ENCODE results near the gene TNNI2.
A peak's percentile ranks its signal among the peaks of the same experiment; 100 is the strongest.

Gene TNNI2

DNA sequence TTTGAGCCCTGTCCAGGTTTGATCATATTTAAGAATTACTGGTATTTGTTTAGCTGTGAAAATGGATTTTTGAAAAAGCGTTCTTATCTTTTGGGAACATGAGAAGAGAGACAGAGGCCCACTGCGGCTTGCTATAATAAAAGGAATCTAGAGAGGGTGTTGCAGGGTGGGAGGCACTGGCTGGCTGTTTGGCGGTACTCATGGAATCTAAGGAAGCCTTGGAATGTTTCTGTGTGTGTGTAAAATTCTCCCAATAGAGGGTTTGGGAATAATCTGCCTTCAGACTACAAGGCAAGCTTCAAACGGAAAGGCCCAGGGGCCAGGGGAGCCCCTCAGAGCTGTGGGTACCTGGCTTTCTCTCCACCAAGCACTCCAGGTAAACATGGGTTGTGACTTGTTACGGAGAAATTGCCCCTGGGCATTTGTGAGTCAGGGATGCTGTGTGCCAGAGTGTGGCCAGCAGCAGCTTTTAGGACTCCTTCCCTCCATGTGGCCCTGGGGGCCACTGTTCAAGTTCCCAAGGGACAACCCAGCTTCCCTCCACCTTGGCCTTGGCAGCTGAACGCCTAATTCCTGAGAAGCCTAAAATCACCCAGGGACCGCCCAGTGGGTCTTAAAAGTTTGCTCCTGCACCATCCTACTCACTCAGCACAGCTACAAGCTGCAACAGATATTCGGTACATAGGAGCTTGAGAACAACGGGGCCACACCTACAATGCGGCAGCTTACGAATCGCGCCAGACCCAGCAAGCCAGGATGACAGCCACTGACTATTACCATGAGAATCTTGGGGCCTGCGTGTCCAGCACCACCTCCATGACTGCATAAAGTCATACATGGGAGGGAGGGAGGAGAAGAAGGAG, 18.1 kb upstream of the TNNI2 start:
- no peak for DNase-seq (ENCODE audit: low read depth, low spot score)

DNA sequence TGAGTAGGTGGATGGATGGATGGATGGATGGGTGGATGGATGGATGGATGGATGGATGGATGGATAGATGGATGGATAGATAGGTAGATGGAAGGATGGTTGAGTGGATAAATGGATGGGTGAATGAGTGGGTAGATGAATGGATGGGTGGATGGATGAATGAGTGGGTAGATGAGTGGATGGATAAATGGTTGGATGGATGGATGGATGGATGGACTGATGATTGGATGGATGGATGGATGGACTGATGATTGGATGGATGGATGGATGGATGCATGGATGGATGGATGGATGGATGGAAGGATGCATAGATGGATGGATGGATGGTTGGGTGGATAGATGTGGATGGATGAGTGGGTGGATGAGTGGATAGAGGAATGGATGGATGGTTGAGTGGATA, 17.2 kb upstream of the TNNI2 start:
- no peak for DNase-seq (ENCODE audit: low read depth, low spot score)

DNA sequence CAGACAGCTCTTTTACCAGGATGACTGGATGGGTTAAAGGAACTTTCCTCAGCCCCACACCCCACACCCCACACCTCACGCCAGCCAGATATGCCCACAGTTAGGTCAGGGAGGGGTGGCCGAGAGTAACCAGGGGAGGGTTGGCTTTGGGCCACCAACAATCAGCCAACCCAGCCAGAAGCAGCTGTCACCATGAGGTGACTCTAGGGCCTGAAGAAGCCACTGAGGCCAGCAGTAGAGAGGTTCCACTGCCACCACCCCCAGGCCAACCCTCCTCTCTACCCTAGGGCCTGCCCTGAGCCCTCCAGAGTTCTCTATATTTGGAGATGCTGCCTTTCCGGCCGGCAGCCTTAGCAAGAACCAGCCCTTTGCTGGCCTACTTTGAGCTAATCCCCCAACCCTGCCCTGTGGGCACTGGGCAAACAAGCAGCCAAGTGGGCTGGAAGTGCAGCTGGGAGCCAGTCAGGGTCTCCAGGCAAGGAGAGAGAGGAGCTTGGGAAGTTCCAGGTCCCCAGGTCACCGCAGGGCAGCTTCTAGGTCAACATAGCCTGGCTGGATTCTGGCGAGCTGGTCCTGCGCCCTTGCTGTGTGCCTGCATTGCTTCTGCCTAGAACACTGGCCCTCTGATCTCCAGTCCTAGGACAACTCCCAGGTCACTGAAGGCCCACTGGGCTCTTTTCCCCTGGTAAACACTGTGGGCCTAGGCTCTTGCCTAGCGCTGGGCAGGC, 16.0 kb upstream of the TNNI2 start:
- no peak for DNase-seq (ENCODE audit: low read depth, low spot score)

GRCh38 chr11:1823376-1824220, 15.2 kb upstream of the TNNI2 start:
- DNase-seq (ENCODE audit: low read depth, low spot score), result no peak

DNA sequence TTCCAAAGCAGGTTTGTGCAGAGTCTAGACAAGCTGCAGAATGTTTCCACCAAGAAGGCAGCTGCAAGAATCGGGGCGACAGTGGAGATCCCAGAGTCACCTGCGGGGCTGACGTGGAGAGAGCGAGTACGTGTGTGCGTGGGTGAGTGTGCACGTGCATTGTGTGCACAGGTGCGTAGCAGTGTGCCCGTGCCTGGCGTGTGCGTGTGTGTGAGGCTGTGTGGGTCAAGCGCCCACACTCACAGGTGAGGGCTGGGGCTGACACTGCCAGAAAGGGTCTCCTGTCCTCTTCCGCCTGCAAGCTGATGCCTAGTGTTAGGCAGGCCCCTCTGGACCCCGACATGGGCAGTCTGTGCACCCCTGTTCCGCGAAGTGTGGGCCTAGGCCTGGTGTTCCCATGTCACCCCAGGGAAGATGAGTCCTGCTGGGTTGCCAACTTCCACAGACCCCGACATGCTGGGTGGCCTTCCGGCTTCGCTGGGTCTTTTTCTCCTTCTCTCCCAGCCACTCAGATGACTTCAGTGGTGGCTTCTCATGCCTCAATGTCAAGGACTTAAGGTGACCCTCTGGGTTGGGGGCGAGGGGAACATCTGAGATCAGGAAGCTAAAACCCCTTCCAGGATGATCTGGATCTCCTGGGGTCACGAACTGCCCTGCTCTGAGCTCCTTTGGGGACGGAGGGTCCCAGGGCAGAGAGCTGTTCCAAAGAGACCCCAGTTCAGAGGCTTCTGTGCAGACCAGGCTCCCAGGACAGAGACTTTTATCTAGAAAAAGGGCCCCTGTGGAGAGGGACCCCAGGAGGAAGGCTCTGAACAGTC, 14.4 kb upstream of the TNNI2 start:
- DNase-seq (ENCODE audit: low read depth, low spot score), result no peak

GRCh38 chr11:1825039-1825740, 13.6 kb upstream of the TNNI2 start:
- DNase-seq (ENCODE audit: low read depth, low spot score), result peak; percentile 50

DNA sequence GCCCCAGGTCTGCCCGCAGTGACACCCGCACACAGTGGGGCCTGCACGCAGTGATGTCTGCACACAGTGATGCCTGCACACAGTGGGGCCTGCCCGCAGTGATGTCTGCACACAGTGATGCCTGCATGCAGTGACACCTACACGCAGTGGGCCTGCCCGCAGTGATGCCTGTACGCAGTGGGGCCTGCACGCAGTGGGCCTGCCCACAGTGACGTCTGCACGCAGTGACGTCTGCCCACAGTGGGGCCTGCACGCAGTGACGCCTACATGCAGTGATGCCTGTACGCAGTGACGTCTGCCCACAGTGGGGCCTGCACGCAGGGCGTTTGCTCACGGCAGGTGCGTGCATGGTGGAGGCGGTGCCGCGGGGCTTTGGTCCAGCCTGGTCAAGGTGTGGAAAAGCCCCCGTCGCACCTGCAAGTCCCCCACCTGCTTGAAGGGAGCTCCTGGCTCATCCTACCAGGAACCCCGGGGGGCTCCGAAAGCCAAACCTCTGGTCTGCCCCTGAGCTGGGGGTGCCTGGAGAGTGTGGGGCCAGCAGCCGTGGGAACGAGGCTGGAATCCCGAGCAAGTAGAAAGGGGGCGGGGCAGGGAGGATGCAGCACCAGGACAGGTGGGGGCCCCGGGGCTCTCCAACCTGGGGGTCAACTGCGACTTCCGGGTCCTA, 12.9 kb upstream of the TNNI2 start:
- no peak for DNase-seq (ENCODE audit: low read depth, low spot score)

DNA sequence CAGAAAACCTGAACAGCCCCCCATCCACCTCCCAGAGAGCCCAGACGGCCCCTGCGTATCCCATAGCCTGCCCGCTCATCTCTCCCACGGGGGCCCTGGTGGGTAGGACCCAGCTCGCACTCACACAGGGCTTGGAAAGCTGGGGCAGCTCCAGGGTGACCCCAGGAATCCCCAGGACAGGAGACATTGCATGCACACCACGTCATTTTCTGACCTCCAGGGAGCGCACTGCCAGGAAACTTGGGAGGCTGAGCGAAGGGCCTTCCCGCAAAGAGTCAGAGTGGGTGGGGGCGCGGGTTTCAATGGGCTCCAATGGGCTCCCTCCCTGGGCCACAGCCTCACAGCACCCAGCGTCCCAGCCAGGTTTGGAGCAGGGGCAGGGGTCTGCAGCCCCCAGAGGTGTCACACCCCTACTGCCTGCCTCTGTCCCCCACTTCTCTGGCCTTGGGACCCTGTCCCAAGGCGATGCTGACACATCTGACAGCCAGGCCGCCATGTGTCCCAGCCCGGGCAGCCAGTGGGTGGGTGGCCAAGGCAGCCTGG, 12.2 kb upstream of the TNNI2 start:
- DNase-seq (ENCODE audit: low read depth, low spot score), result no peak

GRCh38 chr11:1827095-1827813, 11.5 kb upstream of the TNNI2 start:
- DNase-seq (ENCODE audit: low read depth, low spot score), result no peak

DNA sequence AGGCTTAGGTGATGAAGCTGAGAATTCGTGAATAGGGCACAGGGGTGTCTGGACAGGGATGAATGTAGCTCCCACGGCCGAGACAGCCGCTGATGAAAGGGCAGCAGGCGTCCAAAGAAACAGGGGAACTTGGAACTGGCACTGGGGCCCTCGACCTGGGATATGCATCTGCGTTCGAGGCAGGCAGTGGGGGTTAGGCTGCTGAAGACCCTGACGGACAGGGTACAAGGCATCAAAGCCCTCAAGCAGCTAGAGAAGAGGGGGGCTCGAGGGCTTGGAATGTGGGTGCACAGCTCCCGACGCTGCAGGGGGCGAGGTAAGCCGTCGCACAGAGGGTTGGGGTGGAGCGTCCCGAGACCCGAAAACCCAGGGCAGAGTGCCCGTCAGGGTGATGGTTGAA, 10.8 kb upstream of the TNNI2 start:
- DNase-seq (ENCODE audit: low read depth, low spot score), result no peak

DNA sequence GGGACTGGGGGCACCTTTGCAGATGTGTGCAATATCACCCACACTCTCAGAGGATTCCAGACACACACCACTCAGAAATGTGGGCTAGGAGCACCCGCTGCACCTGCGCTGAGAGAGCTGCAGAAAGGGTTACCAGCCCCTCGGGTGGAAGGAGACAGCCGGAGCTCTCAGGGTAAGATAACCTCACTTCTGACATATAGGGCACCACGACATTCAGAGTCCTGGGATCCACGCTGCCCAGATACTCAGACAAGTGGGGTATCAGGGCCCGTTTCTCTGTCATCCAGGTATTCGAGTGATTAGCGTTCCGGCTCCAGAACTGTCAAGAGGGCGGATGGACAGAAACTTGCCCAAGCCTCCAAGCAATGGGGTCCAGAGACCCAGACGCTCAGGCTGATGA, 10.2 kb upstream of the TNNI2 start:
- DNase-seq (ENCODE audit: low read depth, low spot score), result no peak

DNA sequence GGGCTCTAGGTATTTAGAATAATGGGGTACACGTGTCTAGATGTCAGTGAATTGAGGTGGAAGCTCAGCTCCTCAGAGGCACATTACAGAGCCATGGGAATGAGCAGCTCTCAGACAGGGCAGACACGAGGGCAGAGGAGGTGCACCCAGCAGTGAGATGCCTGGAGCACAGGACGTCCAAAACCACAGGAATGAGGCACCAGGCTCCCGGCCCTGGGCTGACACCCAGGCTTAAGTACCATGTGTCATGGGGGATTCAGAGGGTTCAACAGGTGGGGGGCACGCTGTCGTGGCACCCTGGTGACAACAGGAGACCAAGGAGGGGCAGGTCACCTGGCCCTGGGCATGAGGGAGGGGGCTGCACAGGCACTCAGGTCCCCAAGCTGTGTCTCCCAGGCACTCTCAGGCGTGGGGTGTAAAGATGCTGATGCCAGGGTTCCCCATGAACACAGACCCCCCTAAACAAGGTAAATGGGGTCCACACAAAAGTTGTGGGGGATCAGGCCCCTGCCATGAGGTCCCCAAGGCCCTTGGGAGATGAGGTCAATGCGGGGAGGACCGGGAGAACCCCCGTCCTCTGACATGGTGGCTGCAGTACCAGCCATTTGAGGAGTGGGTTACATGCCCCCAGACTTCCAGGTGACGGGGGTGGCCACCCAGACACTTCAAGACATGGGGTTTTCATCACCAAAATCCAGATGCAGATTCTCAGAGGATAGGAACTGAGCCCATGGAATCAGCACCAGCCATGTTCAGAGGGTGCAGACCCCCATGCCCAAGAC, 9.6 kb upstream of the TNNI2 start:
- DNase-seq (ENCODE audit: low read depth, low spot score), result no peak

GRCh38 chr11:1830004-1830321, 8.8 kb upstream of the TNNI2 start:
- DNase-seq (ENCODE audit: low read depth, low spot score), result no peak

DNA sequence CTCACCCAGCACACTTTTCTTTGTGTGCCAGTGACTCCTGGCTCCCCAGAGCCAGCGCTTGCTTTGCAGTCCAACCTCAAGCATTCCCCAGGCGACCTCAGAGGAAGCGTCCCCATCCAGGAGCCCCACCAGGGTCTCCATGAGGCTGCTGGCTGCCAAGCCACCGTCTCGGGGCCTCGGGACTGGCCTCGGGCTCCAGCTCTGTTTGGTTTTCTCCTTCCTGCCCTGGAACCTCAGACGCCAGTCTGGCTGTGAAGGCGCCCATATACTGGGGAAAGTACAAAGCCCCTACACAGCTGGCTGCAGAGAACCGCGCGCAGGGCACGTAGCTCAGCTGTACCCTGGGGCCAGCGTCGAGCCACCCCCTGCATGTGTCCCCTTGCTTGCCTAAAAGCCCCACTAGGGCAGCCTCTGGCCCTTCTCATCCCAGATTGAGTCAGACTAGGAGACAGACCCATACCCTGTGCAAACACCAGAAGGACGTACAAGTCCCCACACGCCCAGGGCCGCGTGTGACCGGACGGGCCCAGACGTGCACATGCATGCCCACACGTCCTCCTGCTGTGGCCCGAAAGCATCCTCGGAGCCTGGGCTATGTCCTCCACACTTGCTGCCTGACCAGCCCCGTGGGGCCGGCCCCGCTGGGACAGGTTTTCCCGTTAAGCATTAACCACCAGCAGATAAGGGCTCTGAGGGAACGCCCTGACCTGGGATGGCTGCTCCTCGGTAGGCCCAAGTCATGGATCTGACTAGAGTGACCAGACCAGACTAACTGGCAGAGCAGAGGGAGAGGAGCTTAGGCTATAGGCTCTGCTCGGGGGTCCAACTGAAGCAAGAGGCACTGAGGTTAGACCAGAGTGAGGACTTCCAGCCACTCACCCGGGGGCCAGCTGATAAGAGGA, 8.2 kb upstream of the TNNI2 start:
- DNase-seq (ENCODE audit: low read depth, low spot score), result no peak

- DNase-seq (ENCODE audit: low read depth, low spot score), result no peak
Observed at GRCh38 chr11:1831338-1832210, 7.2 kb upstream of the TNNI2 start.

GRCh38 chr11:1832211-1832919, 6.4 kb upstream of the TNNI2 start:
- DNase-seq (ENCODE audit: low read depth, low spot score), result no peak

Data from iPS DF 19.7 (cell line).